GM12891 (cell line): Measurements from ENCODE around the gene HOXD4.

Source experiments
- PAX5 ChIP-seq: IDR thresholded peaks from 2 replicates; pipeline ENCODE4 v1.6.1; 2011; ENCODE audit warnings: low read length, moderate library complexity, mild to moderate bottlenecking; ENCODE audit not compliant: insufficient read depth, severe bottlenecking
- POLR2A ChIP-seq: IDR thresholded peaks from 2 replicates; pipeline ENCODE4 v1.6.1; 2011; ENCODE audit warnings: low read depth, low read length, control low read depth
- POLR2AphosphoS5 ChIP-seq: IDR thresholded peaks from 2 replicates; pipeline ENCODE4 v1.6.1; 2011; ENCODE audit warnings: low read depth, low read length, control low read depth

DNA sequence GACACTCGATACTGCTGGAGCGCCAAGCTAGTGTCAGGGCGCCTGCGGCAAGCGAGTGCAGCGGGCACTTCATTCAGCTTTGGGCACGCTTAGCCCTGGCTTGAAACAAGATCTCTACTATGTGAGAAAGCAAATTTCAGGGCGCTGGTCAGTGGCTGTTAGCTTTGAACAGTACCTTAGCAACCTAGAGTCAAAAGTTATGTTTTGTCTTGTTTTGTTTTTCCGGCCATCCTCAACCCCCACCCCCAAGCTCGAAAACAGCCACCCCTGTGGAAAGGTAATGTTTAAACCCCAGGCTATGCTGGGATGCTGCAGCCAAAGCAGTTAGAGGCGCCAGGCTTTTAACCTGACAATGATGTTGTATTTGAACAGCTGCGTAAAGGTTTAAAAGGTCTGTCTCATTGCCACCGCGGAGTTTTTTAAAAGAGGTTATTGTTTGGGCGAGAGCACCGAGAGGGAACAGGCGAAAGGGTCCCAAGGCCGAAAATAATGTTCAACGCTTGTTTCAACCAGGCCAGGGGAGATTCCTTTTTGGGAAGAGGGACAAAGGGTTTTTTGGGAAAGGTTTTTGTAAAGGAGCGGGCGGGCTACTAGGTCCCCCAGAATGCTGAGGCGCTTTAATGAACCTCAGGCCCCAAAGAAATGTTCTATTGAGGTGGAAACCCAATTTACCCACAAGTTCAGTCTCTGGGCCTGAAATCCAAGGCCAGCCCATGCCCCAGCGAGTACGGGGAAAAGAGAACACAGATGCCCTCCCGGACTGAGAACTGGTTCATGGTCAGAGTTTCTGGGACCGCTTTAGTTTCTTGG is 37.0 kb upstream of the HOXD4 start:
- TF ChIP-seq POLR2A, result no peak
- no peak for TF ChIP-seq POLR2AphosphoS5
- TF ChIP-seq PAX5, result no peak
